Nephron (organoid): ENCODE measurements around the gene LRCH2.
"Not testable (repeated sequence)": the region's sequence is repeated elsewhere in the genome, so short reads cannot be mapped to it uniquely, and the experiment has no call there.

ENCODE experiments used
- H3K27ac Mint-ChIP-seq, 3 experiments: 2 replicates each; pipeline ENCODE4 v1.8.0; 2020; ENCODE audit warnings: mixed read lengths in 3 of 3, mild to moderate bottlenecking in 2 of 3, moderate library complexity in 1 of 3
- H3K27me3 Mint-ChIP-seq: 2 replicates; pipeline ENCODE4 v1.8.0; 2021; ENCODE audit warnings: low read depth, mild to moderate bottlenecking, moderate library complexity, mixed read lengths
- H3K36me3 Mint-ChIP-seq: 2 replicates; pipeline ENCODE4 v1.8.0; 2020; ENCODE audit warnings: low read depth, mixed read lengths
- H3K4me1 Mint-ChIP-seq: 2 replicates; pipeline ENCODE4 v1.8.0; 2020; ENCODE audit warnings: mixed read lengths
- H3K4me3 Mint-ChIP-seq, 3 experiments: 2 replicates each; pipeline ENCODE4 v1.8.0; 2020; ENCODE audit warnings: mild to moderate bottlenecking in 3 of 3, mixed read lengths in 3 of 3, moderate library complexity in 2 of 3
- H3K9me3 Mint-ChIP-seq: 2 replicates; pipeline ENCODE4 v1.8.0; 2020; ENCODE audit warnings: mixed read lengths
- CTCF ChIP-seq, 3 experiments: fragments of 200-600 bp; sonication (generic); IDR thresholded peaks; one replicate each; pipeline ENCODE4 v1.5.0; 2021; ENCODE audit warnings: antibody characterized with exemption in 3 of 3; ENCODE audit not compliant: unreplicated experiment in 3 of 3

Gene LRCH2

GRCh38 chrX:115229337-115230003, 4.4 kb downstream of the LRCH2 start:
- no peaks in the 10 kb centered on the region for H3K27me3 Mint-ChIP-seq
- no peak for TF ChIP-seq CTCF (IDR thresholded peaks at IDR 0.05; ENCODE audit: unreplicated experiment in 3 of 3)
- peaks cover 3% of the 10 kb centered on the region for H3K36me3 Mint-ChIP-seq
- H3K4me3 Mint-ChIP-seq: peak overlapping the region; percentile 12 to 71 (median 60)
- H3K9me3 Mint-ChIP-seq: no peaks in the 10 kb centered on the region
- peaks cover 42% of the 10 kb centered on the region for H3K4me1 Mint-ChIP-seq
- peak overlapping the region in 1 of 3 experiments; percentile 7 for H3K27ac Mint-ChIP-seq

- peak overlapping the region in 1 of 3 experiments; percentile 12 for H3K27ac Mint-ChIP-seq
- no peaks in the 10 kb centered on the region for H3K9me3 Mint-ChIP-seq
- H3K27me3 Mint-ChIP-seq: no peaks in the 10 kb centered on the region
These were observed 7.0 kb downstream of the LRCH2 start for GRCh38 chrX:115226929-115227328.

GRCh38 chrX:115217346-115217745, 16.6 kb downstream of the LRCH2 start:
- H3K27ac Mint-ChIP-seq, H3K4me1 Mint-ChIP-seq, H3K9me3 Mint-ChIP-seq, H3K4me3 Mint-ChIP-seq, H3K27me3 Mint-ChIP-seq: not testable (repeated sequence)
- peaks cover 29% of the 10 kb centered on the region for H3K36me3 Mint-ChIP-seq

More at GRCh38 chrX:115226929-115227328, 7.0 kb downstream of the LRCH2 start:
- TF ChIP-seq CTCF (IDR thresholded peaks at IDR 0.05; ENCODE audit: unreplicated experiment in 3 of 3): peak; percentile 62 to 64 (median 62)
- H3K4me3 Mint-ChIP-seq: no peak overlapping the region
- peaks cover 32% of the 10 kb centered on the region for H3K4me1 Mint-ChIP-seq
- H3K36me3 Mint-ChIP-seq: peaks cover 16% of the 10 kb centered on the region

GRCh38 chrX:115214605-115215004, 19.3 kb downstream of the LRCH2 start:
- peaks cover 41% of the 10 kb centered on the region for H3K36me3 Mint-ChIP-seq
- peaks cover 7% of the 10 kb centered on the region for H3K4me1 Mint-ChIP-seq
- peaks cover 8% of the 10 kb centered on the region for H3K9me3 Mint-ChIP-seq
- H3K27ac Mint-ChIP-seq: no peak overlapping the region
- no peak for TF ChIP-seq CTCF (IDR thresholded peaks at IDR 0.05; ENCODE audit: unreplicated experiment in 3 of 3)
- no peaks in the 10 kb centered on the region for H3K27me3 Mint-ChIP-seq
- no peak overlapping the region for H3K4me3 Mint-ChIP-seq

GRCh38 chrX:115214151-115214550, 19.7 kb downstream of the LRCH2 start:
- peaks cover 12% of the 10 kb centered on the region for H3K9me3 Mint-ChIP-seq
- H3K4me3 Mint-ChIP-seq: no peak overlapping the region
- H3K36me3 Mint-ChIP-seq: peaks cover 45% of the 10 kb centered on the region
- TF ChIP-seq CTCF (IDR thresholded peaks at IDR 0.05; ENCODE audit: unreplicated experiment in 3 of 3): no peak
- H3K27ac Mint-ChIP-seq: no peak overlapping the region
- H3K27me3 Mint-ChIP-seq: no peaks in the 10 kb centered on the region
- peaks cover 7% of the 10 kb centered on the region for H3K4me1 Mint-ChIP-seq

GRCh38 chrX:115209547-115209946, 24.3 kb downstream of the LRCH2 start:
- H3K36me3 Mint-ChIP-seq: peaks cover 51% of the 10 kb centered on the region
- H3K4me1 Mint-ChIP-seq, H3K4me3 Mint-ChIP-seq, H3K27me3 Mint-ChIP-seq, H3K27ac Mint-ChIP-seq: not testable (repeated sequence)
- H3K9me3 Mint-ChIP-seq: peaks cover 22% of the 10 kb centered on the region

GRCh38 chrX:115204040-115204439, 29.9 kb downstream of the LRCH2 start:
- Mint-ChIP-seq H3K4me1 (no peaks in the 10 kb centered on the region), H3K27ac (no peak overlapping the region), H3K36me3 (peaks cover 71% of the 10 kb centered on the region), H3K4me3 (no peak overlapping the region), H3K9me3 (peaks cover 51% of the 10 kb centered on the region), H3K27me3 (no peaks in the 10 kb centered on the region)
- TF ChIP-seq CTCF (IDR thresholded peaks at IDR 0.05; ENCODE audit: unreplicated experiment in 3 of 3): no peak
